HG03520 (cell line): Measurements from ENCODE around the gene NUDT22.
A peak's percentile ranks its signal among the peaks of the same experiment; 100 is the strongest.

Experiments
- ATAC-seq: cut with Tn5 transposase; IDR thresholded peaks from one replicate; pipeline ENCODE4 v1.9.1; 2021; ENCODE audit warnings: mild to moderate bottlenecking, moderate library complexity; ENCODE audit not compliant: unreplicated experiment

Gene NUDT22

DNA sequence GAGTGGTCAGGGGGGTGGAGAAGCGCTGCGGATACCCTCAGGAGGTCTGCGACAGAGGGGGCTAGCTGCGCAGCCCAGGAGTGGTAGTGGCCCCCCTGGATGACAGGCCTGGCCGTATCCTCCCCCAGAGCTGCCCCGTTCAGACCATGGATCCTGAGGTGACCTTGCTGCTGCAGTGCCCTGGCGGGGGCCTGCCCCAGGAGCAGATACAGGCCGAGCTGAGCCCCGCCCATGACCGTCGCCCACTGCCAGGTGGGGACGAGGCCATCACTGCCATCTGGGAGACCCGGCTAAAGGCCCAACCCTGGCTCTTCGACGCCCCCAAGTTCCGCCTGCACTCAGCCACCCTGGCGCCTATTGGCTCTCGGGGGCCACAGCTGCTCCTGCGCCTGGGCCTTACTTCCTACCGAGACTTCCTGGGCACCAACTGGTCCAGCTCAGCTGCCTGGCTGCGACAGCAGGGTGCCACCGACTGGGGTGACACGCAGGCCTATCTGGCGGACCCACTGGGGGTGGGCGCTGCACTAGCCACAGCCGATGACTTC is 505 bp downstream of the NUDT22 start:
- no peak for ATAC-seq

DNA sequence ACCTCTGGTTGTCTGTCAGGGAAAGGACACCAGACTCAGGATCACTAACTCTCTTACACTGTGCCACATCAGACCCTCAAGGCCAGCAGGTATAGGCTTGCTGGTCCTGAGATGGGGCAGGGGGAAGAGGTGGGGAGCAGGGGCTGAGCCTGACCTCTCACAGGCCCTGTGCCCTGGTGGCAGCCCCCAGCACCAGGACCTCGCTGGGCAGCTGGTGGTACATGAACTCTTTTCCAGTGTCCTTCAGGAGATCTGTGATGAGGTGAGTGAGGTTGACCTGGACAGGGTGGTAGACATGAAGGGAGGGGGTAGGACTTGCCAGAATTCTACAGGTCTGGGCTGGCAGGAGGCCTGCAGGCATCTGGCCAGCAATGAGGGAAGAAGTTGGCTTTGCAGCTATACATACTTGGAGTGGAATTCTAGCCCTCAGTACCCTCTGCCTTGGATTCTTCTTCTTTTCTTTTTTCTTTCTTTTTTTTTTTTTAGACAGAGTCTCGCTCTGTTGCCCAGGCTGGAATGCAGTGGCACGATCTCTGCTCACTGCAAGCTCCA is 1.4 kb downstream of the NUDT22 start:
- ATAC-seq = no peak

DNA sequence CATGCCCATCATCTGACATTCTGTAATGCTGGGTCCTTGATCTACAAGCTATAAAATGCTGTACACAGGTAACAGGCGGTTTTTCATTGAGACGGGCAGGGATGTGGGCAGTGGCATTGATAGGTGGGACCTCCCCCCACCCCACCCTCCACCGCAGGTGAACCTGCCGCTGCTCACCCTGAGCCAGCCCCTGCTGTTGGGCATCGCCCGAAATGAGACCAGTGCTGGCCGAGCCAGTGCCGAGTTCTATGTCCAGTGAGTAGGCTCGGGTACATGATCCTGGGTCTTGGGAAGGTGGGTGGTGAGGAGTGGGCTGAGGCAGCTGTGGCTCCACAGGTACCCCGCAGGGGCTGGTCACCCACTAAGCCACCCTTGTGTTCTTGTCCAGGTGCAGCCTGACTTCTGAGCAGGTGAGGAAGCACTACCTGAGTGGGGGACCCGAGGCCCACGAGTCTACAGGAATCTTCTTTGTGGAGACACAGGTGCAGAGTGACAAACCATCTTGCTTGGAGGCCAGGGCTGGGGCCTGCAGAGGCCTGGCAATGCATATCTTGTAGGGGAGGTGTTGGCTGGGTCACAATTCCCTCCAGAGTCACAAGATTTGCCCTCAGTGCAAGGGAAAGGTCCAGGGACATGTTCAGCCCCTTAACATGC is 3.1 kb downstream of the NUDT22 start:
- no peak for ATAC-seq

DNA sequence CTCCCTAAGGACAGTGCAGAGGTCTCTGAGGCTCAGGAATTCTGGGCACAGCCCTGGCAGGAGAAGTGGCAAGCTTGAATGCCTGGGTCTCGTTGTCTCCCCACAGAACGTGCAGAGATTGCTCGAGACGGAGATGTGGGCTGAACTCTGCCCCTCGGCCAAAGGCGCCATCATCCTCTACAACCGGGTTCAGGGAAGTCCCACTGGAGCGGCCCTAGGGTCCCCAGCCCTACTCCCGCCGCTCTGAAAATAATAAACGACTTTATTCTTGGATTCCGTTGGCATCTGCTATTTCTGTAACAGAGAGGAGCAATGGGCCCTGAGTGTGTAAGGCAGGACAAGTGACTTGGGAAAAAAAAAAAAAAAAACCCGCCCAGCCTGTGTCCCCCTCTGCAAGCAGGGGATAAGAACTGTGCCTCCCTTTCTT is 3.7 kb downstream of the NUDT22 start:
- no peak for ATAC-seq

DNA sequence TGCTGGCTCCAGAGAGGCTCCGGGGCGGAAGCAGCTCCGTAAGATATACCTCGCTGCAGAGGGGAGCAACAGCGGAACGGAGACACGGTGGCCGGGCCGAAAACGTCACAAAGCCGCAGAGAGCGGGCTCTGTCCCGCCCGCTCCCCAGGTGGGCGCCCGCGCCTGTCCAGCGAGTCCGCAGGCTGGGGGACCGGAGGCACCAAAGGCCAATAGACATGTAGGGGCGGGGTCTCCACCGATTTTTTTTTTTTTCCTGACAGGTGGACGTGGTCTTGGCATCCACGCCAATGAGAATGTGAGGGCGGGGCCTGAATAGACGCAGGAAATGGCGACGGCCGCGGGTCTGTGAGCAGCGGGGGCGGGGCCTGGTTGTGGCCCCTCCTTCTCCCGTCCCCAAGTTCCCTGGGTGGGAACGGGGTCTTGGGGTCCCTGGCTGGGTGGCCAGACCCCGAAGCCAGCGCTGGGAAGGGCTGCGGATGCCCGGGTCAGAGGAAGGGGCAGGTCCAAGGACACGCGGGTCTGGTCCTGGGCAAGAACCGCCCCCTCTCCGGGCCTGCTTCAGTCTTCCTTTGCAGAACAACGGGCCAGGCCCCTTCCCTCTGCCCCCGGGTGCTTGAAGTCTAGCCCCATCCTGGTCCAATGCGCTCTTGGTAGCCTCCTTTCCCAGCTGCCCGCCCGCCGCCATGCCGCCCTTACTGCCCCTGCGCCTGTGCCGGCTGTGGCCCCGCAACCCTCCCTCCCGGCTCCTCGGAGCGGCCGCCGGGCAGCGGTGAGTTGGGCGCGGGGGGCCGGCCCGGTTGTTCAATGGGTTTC is 4.3 kb downstream of the NUDT22 start, which contains the start of gene DNAJC4:
TSS of gene DNAJC4 (plus strand) at position 378 of the 814 bp plus-strand sequence. CDS start at position 685, 307 bp downstream.
- ATAC-seq = peak; percentile 37

DNA sequence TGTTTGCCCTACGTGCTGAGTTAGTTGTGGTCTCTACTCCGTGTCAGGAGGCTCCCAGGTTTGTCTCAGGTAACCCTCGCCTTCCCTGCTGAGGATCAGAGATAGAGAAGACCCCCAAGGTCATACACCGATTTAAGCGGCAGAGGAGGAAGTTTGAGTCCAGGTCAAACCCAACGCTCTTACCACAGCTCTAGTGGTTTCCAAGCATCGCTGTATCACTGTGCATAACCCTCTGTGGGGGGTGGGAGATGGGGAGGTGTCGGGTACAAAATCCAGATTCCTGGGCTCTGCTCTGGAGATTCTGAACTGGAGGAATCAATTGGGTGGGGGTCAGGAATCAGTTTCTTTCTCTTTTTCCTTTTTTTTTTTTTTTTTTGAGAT is 4.9 kb downstream of the NUDT22 start:
- ATAC-seq = no peak

DNA sequence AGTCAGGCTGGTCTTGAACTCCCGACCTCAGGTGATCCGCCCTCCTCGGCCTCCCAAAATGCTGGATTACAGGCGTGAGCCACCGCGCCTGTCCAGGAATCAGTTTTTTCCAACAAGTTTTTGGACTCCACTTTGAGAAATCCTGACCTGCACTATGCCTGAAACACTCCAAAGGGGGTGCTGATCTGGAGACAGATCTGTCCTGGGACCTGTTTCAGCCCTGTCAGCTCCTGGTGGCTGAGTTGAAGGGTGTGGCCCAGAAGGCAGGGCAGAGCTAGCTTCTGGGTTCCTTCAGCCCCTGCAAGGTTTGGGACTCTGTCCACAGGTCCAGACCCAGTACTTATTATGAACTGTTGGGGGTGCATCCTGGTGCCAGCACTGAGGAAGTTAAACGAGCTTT is 5.5 kb downstream of the NUDT22 start:
- ATAC-seq = no peak

DNA sequence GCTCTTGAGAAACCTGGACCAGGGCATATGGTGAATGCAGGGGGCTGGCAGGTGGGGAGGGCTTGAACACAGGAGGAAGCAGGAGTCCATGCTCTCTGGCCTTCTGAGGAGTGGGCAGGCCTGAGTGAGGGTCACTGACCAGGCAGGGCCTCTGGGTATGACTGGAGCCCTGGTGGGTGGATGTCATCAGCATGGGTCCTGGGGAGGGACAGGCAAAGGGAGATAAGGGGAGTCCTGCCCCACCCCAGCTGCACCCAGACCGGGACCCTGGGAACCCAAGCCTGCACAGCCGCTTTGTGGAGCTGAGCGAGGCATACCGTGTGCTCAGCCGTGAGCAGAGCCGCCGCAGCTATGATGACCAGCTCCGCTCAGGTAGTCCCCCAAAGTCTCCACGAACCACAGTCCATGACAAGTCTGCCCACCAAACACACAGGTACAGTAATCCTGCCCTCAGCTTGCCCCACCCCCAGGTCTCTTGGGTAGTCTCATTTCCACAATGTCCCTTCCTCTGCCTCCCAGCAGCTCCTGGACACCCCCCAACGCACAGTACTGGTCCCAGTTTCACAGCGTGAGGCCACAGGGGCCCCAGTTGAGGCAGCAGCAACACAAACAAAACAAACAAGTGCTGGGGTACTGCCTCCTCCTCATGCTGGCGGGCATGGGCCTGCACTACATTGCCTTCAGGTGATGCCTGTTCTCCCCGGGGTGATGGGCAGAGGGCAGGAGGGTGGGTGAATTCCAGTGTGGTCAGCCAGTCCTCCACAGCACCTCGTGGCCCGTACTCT is 6.3 kb downstream of the NUDT22 start:
- ATAC-seq = no peak

DNA sequence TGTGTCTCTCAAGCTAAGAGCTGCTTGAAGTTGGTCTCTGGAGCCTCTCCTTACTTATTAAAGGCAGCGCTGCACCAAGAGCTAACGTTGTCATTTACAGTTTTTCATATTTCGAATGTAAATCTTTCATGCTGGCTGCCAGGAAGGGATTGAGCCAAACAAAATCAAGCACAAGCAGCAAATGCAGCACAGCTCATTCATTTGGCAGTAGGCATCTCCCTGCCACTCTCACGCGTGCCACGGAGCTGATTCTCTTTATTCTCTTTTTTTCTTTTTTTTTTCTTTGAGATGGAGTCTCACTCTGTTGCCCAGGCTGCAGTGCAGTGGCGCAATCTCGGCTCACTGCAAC is 6.9 kb downstream of the NUDT22 start:
- no peak for ATAC-seq

DNA sequence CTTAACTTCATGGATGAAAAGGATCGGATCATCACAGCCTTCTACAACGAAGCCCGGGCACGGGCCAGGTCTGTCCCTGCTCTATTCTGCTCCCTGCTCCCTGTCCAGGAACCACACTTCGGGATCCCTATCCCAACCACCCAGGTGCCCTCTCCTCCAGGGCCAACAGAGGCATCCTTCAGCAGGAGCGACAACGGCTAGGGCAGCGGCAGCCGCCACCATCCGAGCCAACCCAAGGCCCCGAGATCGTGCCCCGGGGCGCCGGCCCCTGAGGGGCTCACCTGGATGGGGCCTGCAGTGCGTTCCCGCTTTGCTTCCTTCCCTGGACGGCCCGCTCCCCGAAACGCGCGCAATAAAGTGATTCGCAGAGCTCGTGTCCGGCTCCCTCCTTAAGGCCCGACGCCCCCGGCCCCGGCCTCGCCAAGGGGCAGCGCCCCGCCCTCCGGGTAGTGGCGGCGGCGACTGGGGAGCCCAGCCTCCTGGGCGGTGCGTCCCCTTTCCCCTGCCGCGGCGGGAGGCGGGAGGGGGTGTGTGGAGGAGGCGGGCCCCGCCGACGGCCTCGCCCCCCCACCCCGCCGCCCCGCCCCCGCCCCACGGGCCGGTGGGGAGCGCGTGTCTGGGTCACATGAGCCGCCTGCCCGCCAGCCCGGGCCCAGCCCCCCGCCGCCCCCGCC is 8.0 kb downstream of the NUDT22 start, which contains the start of gene VEGFB:
TSS of gene VEGFB (plus strand) at position 672 of the 674 bp plus-strand sequence. CDS start 250 bp downstream, outside the sequence.
- ATAC-seq = no peak

DNA sequence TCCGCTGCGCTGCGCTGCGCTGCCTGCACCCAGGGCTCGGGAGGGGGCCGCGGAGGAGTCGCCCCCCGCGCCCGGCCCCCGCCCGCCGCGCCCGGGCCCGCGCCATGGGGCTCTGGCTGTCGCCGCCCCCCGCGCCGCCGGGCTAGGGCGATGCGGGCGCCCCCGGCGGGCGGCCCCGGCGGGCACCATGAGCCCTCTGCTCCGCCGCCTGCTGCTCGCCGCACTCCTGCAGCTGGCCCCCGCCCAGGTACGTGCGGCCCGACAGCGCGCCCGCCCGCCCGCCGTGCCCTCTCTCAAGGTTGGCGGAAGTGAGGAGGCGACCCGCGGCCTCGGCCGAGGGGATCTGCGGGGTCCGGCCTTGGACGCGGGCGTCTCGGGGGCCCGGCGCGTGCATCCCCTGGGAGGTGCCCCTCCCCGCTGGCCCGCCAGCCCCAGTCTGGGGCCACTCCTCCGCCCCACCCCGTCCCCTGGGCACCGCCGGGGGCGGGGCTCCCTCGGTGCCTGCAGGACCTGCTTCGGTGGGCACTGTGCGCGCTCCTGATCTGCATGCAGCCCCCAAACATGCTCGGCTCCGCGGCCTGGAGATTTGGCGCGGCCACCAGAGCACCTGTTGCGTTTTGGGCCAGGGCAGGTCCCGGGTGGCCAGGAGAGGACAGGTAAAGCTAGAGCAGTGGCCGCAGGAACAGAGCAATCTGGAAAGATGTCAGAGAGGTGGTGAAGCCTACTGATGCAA is 8.7 kb downstream of the NUDT22 start:
- ATAC-seq = no peak

DNA sequence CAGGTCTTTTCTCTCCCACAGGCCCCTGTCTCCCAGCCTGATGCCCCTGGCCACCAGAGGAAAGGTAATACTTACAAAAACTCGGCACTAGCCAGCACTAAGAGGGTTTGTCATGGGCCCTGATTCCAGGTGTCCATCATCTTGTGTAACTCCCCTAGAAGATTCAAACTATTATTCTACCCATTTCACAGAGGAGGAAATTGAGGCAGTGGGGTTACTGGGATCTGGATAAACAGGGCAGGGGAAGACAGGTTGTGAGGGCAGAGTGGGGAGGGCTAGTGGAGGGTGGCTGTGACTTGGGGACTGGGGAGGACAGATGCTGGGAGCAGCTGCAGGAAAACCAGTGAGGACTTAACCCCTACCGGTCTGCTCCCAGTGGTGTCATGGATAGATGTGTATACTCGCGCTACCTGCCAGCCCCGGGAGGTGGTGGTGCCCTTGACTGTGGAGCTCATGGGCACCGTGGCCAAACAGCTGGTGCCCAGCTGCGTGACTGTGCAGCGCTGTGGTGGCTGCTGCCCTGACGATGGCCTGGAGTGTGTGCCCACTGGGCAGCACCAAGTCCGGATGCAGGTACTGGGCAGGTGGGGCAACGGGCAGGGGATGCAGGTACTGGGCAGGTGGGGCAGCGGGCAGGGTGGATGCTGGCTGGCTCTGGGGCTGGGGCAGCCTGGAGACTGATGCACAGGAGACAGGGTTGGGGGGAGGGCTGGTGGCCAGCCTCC is 9.5 kb downstream of the NUDT22 start:
- no peak for ATAC-seq

DNA sequence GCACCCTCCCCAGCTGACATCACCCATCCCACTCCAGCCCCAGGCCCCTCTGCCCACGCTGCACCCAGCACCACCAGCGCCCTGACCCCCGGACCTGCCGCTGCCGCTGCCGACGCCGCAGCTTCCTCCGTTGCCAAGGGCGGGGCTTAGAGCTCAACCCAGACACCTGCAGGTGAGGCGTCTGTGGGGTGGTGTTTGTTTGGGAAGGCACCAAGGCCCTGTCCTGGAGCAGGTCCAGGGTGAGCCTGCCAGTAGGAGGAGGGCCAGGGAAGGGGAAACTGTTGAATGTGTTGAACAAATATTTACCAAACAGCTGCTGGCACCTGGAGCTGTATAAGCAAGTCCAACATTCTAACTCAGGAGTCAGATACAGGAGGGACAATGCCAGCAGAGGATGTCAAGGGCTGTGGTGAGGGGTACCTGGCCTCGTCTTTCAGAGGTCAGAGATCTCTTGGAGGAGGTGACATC is 11.4 kb downstream of the NUDT22 start:
- no peak for ATAC-seq

DNA sequence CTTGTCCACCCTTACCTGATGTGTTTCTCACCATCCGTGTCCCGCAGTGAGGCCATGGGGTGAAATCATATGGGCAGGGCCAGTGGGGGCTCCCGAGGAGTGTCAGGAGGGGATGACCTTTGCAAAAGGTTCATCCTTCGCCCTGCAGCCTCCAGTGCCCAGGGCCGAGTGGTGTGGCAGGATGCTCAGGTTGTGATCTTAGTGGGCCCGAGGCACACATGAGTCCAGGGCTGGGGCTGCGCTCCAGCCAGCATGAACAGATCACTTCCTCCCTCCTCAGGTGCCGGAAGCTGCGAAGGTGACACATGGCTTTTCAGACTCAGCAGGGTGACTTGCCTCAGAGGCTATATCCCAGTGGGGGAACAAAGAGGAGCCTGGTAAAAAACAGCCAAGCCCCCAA is 12.0 kb downstream of the NUDT22 start:
- no peak for ATAC-seq

DNA sequence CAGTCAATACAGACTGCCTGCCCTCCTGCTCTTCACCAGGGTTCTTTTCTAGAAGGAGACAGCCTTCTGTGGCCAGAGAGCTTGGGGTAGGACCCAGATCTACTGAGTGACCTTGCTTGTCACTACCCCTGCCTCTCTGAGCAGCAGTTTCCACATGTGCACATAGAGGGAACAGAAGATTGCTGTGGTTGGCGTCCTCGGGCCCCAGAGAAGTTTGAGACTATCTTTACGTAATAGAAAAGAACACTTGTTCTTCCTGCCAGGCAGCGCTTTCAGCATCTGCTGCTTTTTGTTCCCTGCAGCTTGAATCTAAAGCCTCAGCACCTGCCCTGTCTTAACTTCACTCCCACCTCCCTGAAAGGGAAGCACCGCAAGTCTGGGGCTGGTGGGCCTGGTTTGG is 12.9 kb downstream of the NUDT22 start:
- no peak for ATAC-seq

DNA sequence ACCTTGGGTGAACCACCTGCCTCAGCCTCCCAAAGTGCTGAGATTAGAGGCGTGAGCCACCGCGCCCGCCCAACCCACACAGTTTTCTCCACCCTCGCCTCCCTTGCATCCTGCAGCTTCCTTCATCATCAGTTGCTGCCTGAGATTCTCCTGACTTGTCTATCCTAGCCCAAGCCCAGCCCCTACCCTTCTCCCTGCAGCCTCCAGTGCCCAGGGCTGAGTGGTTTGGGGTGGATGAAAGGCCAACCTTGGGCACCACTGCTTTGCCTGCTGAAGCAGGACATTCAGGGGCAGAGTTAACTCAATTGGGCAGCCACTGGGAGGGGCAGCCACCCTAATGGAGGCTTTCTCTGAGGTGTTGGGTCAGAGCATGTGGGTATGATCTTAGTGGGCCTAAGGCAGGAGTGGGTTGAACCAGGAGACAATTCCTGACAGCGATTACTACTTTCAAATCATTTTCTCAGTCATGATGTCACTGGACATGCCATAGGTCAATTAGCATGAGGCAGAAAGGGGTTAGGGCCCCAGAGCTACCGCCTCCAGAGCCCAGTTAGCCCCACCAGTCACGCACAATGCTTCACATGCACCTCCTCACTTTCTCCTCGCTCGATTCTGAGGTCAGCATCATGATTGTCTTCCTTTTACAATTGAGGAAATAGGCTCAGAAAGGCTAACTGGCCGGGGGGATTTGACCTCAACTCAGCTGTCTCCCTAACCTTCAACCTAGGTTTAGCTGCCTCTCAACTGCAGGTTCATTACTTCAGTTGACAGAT is 13.8 kb downstream of the NUDT22 start:
- ATAC-seq = no peak

DNA sequence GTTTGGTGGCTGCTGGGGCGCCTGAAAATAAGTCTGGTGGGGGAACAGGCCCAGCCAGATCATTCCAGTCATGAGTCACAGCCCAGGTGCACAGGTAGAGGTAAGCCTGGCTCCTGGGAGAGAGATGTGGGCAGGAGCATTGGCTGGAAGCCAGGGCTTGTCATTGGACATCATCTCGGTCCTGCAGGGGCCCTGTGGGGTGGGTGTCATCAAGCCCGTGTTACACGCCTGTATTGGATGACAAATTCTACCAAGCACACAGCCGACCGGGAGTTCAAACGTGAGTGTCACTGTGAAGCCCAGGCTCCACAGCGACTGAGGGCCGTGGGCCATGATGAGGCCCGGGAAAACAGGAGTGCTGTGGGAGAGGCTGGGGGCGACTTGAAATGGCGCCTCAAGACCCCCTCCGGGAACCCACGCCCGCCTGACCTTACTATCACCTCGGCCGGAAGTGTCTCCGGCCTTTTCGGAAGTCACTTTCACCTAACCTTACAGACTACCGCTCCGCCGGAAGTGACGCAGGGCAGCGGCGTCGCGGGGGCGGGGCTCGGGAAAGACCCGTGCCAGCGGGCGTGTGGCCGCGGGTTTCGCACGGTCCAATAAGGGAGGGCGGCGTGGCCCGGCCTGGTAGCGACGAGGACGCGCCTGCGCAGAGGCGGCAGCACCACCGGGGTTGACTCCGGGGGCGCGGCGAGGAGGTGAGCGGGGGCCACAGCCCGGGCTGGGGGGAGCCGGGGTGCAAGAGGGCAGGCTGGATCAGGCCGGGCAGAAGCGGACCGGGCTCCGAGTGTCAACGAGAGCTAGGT is 14.6 kb downstream of the NUDT22 start, which contains the start of gene FKBP2:
TSS of gene FKBP2 (plus strand) at position 661 of the 806 bp plus-strand sequence. CDS start 1,293 bp downstream, outside the sequence.
- peak; percentile 44 for ATAC-seq

DNA sequence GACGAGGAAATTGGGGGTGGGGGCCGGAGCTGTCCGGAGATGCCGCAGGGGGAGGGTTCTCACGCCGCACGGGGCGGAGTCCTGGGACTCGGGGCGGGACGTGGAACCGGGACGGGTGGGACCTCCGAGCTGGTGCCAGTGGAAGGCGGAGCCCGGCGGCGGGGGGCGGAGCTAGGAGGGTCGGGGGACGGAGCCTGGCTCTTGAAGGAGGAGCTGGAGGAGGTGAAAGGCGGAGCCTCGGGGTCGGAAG is 15.1 kb downstream of the NUDT22 start:
- ATAC-seq = peak; percentile 49
